NCI-H2029 treated with DMSO at 0.1 percent for 48 hours (cell line): ENCODE measurements around the gene NCAN.

Source experiments
- DNase-seq: peaks from one replicate; lab custom pipeline; 2025; lab: John Stamatoyannopoulos, UW

NCAN gene

GRCh38 chr19:19260417-19261214 is 48.9 kb downstream of the NCAN start:
- no peak for DNase-seq

- DNase-seq = no peak
Observed at GRCh38 chr19:19261350-19262189, 49.8 kb downstream of the NCAN start.

- no peak for DNase-seq
Observed at GRCh38 chr19:19262190-19263057, 50.7 kb downstream of the NCAN start.

- no peak for DNase-seq
Observed at GRCh38 chr19:19263886-19264487, 52.2 kb downstream of the NCAN start.

DNA sequence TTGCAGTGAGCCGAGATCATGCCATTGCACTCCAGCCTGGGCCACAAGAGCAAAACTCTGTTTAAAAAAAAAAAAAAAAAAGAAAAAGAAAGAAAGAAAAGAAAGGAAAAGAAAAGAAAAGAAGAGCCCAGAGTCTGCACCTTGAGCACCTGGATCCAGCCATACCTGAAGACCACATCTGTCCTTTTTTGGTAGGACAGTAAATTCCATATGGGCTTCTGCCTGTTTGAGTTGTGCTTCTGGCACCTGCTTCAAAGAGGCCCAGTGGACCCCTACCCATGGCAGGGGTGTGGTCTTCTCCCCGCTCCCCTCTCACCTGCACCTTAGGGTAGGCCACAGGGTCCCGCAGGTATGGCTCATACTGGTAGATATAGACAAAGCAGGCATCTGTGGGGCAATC is 55.5 kb downstream of the NCAN start:
- no peak for DNase-seq

GRCh38 chr19:19268453-19269385 is 57.0 kb downstream of the NCAN start:
- DNase-seq = no peak

DNA sequence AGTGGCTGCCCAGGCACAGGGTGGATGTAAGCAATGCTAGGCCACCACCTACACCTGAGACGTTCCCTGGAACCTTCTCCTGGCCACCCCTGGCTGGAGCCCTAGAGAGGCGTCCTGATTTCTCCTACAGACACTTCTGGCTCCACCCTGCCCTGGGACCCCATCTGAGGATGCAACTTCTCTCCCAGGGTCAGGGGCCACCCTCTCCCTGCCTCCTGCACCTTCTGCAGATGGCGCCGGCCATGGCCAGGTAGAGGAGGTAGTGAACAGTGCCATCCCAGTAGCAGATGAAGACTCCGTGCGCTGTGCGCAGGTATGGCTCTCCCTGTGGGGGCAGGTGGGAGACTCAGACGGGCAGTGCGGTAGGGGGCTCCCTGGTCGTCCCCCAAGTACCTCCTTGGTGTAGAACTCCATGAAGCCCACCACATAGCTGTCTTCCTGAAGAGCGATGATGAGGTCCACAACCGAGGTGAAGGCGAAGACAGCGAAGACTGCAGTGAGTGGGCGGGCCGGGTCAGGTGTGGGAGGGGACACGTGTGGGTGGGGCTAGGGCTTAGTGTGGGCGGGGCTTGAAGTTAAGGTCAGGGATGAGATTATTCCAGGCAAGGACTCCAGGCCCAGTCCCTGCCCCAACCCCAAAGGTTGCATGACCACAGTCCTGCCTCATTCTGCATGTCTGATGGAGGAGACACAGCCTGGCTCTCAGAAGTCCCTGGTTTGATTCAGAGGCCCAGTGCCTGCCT is 58.4 kb downstream of the NCAN start:
- no peak for DNase-seq

GRCh38 chr19:19270749-19271571 is 59.2 kb downstream of the NCAN start:
- no peak for DNase-seq

- DNase-seq = no peak
Observed at GRCh38 chr19:19271828-19272599, 60.3 kb downstream of the NCAN start.

GRCh38 chr19:19274146-19274545 is 62.4 kb downstream of the NCAN start:
- DNase-seq = no peak

- no peak for DNase-seq
Observed at GRCh38 chr19:19274716-19275565, 63.2 kb downstream of the NCAN start.

GRCh38 chr19:19276386-19276785 is 64.6 kb downstream of the NCAN start:
- no peak for DNase-seq

- no peak for DNase-seq
Observed at GRCh38 chr19:19276851-19277250, 65.1 kb downstream of the NCAN start.

GRCh38 chr19:19278315-19278714 is 66.6 kb downstream of the NCAN start:
- DNase-seq = no peak

GRCh38 chr19:19279062-19279612 is 67.4 kb downstream of the NCAN start:
- no peak for DNase-seq

GRCh38 chr19:19279853-19280252 is 68.1 kb downstream of the NCAN start:
- no peak for DNase-seq

GRCh38 chr19:19280561-19280960 is 68.8 kb downstream of the NCAN start:
- DNase-seq = no peak
